Measurements from ENCODE around the gene PSMD5. TPM values are rescaled to one million over a fixed set of nuclear protein-coding genes. Genes with fewer than 3 reads are reported as not detected.

The PSMD5 gene
- total and polyA plus RNA-seq, 3 donors from 2014 or later: 26.4 to 45.0 (median 39.0) TPM

- no peak overlapping the region for H3K27ac ChIP-seq
- H3K36me3 ChIP-seq (ENCODE audit: low read depth, missing control alignments): no peaks in the 10 kb centered on the region
- no peaks in the 10 kb centered on the region for H3K9me3 ChIP-seq
- no peak overlapping the region for H3K4me3 ChIP-seq
- DNase-seq: no peak
- 91 to 92% methylated on average over 5 of the region's 5 CpGs for WGBS, 2 donors
- H3K4me1 ChIP-seq: peaks cover 12% of the 10 kb centered on the region
- intact Hi-C loops (cut with DNase I; ENCODE audit: low total_unique reads): no loop called here
- H3K27me3 ChIP-seq: no peaks in the 10 kb centered on the region
- TF ChIP-seq CTCF (IDR thresholded peaks at IDR 0.05): no peak
- no peak for TF ChIP-seq POLR2A (IDR thresholded peaks at IDR 0.05)
Measured at GRCh38 chr9:120864719-120865118, 22.0 kb upstream of the PSMD5 start.

- H3K4me3 ChIP-seq: no peak overlapping the region
- no peak overlapping the region for H3K27ac ChIP-seq
- H3K36me3 ChIP-seq (ENCODE audit: low read depth, missing control alignments): no peaks in the 10 kb centered on the region
- 90 to 91% methylated on average over 7 of the region's 7 CpGs for WGBS, 2 donors
- H3K27me3 ChIP-seq: no peaks in the 10 kb centered on the region
- peaks cover 12% of the 10 kb centered on the region for H3K4me1 ChIP-seq
- TF ChIP-seq CTCF (IDR thresholded peaks at IDR 0.05): no peak
- no peak for TF ChIP-seq POLR2A (IDR thresholded peaks at IDR 0.05)
- no peak for DNase-seq
- intact Hi-C loops (cut with DNase I; ENCODE audit: low total_unique reads): no loop called here
- no peaks in the 10 kb centered on the region for H3K9me3 ChIP-seq
Measured at GRCh38 chr9:120863833-120864232, 21.1 kb upstream of the PSMD5 start.

GRCh38 chr9:120862452-120862851 lies 19.7 kb upstream of the PSMD5 start:
- H3K4me1 ChIP-seq: peaks cover 3% of the 10 kb centered on the region
- no peaks in the 10 kb centered on the region for H3K9me3 ChIP-seq
- no peaks in the 10 kb centered on the region for H3K27me3 ChIP-seq
- no peak overlapping the region for H3K27ac ChIP-seq
- H3K36me3 ChIP-seq (ENCODE audit: low read depth, missing control alignments): no peaks in the 10 kb centered on the region
- no peak for DNase-seq
- intact Hi-C loops (cut with DNase I; ENCODE audit: low total_unique reads): no loop called here
- TF ChIP-seq POLR2A (IDR thresholded peaks at IDR 0.05) (no peak), CTCF (IDR thresholded peaks at IDR 0.05) (no peak)
- no peak overlapping the region for H3K4me3 ChIP-seq
- WGBS, 2 donors: 92 to 95% methylated on average over 8 to 12 of the region's 12 CpGs

GRCh38 chr9:120861935-120862334 lies 19.2 kb upstream of the PSMD5 start:
- TF ChIP-seq CTCF (IDR thresholded peaks at IDR 0.05) (no peak), POLR2A (IDR thresholded peaks at IDR 0.05) (no peak)
- Histone ChIP-seq H3K4me1 (peaks cover 3% of the 10 kb centered on the region), H3K27ac (no peak overlapping the region), H3K9me3 (no peaks in the 10 kb centered on the region), H3K36me3 (ENCODE audit: low read depth, missing control alignments) (no peaks in the 10 kb centered on the region), H3K4me3 (no peak overlapping the region), H3K27me3 (no peaks in the 10 kb centered on the region)
- WGBS, 2 donors: 96 to 99% methylated on average over 6 of the region's 6 CpGs
- intact Hi-C loops (cut with DNase I; ENCODE audit: low total_unique reads): no loop called here
- no peak for DNase-seq

- Histone ChIP-seq H3K36me3 (ENCODE audit: low read depth, missing control alignments) (no peaks in the 10 kb centered on the region), H3K9me3 (no peaks in the 10 kb centered on the region), H3K4me1 (no peaks in the 10 kb centered on the region), H3K27ac (no peak overlapping the region), H3K4me3 (no peak overlapping the region), H3K27me3 (no peaks in the 10 kb centered on the region)
- TF ChIP-seq POLR2A (IDR thresholded peaks at IDR 0.05) (no peak), CTCF (IDR thresholded peaks at IDR 0.05) (no peak)
- intact Hi-C loops (cut with DNase I; ENCODE audit: low total_unique reads): no loop called here
- WGBS, 2 donors: 91 to 93% methylated on average over 11 of the region's 11 CpGs
- no peak for DNase-seq
Measured at GRCh38 chr9:120860083-120860482, 17.4 kb upstream of the PSMD5 start.

Data from testis (tissue), 3 donors.